Measurements from ENCODE around the gene DNPH1. TPM values are rescaled to one million over a fixed set of nuclear protein-coding genes. Genes with fewer than 3 reads are reported as not detected.

Gene DNPH1
- total RNA-seq, 1 experiment from 2014 or later = 43.5 TPM

- Histone ChIP-seq H3K27ac (no peak overlapping the region), H3K36me3 (ENCODE audit: low read depth) (no peaks in the 10 kb centered on the region), H3F3A (ENCODE audit: insufficient read depth, low read depth) (no peaks in the 10 kb centered on the region), H3K4me3 (no peak overlapping the region), H4K20me1 (ENCODE audit: insufficient read depth) (no peaks in the 10 kb centered on the region), H3K4me2 (no peak overlapping the region), H2AFZ (no peak overlapping the region), H3K9me2 (ENCODE audit: insufficient read depth) (no peaks in the 10 kb centered on the region), H3K79me2 (ENCODE audit: low read depth) (no peaks in the 10 kb centered on the region), H3K4me1 (replicated peaks; ENCODE audit: insufficient read depth) (no peaks in the 10 kb centered on the region), H3K9me3 (ENCODE audit: insufficient read depth, low read depth) (no peaks in the 10 kb centered on the region), H3K27me3 (ENCODE audit: insufficient read depth, low read depth) (no peaks in the 10 kb centered on the region)
- ChIA-PET CTCF (no interaction called here), POLR2A (ENCODE audit: unreplicated experiment) (interaction anchor here (0.7 kb wide), 1 partner anchor 85 kb away, joined by 8 read pairs; no protein-coding TSS in a partner anchor)
- no peak for DNase-seq
- BruUV-seq (replicated peaks) = no TSS peak
- no peak for TF ChIP-seq EZH2 (IDR thresholded peaks at IDR 0.05; ENCODE audit: low read depth)
- TF ChIP-seq, protein P1, sequence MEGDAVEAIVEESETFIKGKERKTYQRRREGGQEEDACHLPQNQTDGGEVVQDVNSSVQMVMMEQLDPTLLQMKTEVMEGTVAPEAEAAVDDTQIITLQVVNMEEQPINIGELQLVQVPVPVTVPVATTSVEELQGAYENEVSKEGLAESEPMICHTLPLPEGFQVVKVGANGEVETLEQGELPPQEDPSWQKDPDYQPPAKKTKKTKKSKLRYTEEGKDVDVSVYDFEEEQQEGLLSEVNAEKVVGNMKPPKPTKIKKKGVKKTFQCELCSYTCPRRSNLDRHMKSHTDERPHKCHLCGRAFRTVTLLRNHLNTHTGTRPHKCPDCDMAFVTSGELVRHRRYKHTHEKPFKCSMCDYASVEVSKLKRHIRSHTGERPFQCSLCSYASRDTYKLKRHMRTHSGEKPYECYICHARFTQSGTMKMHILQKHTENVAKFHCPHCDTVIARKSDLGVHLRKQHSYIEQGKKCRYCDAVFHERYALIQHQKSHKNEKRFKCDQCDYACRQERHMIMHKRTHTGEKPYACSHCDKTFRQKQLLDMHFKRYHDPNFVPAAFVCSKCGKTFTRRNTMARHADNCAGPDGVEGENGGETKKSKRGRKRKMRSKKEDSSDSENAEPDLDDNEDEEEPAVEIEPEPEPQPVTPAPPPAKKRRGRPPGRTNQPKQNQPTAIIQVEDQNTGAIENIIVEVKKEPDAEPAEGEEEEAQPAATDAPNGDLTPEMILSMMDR (conservative IDR thresholded peaks at IDR 0.05) = no peak
- intact Hi-C loops (cut with micrococcal nuclease; ENCODE audit: unreplicated experiment) = no loop called here
These were observed 32.9 kb downstream of the DNPH1 start for GRCh38 chr6:43196337-43196736.

GRCh38 chr6:43193929-43194328 lies 35.4 kb downstream of the DNPH1 start:
- H3K9me2 ChIP-seq (ENCODE audit: insufficient read depth) = no peaks in the 10 kb centered on the region
- H3K4me2 ChIP-seq = no peak overlapping the region
- ChIA-PET CTCF (interaction anchor here (0.6 kb wide), 1 partner anchor 316 kb away, joined by 4 read pairs; the partner anchor contains the start of gene LRRC73), POLR2A (ENCODE audit: unreplicated experiment) (interaction anchor here (0.7 kb wide), 1 partner anchor 210 kb away, joined by 5 read pairs; the partner anchor contains the start of gene PPP2R5D)
- TF ChIP-seq, protein P1 (conservative IDR thresholded peaks at IDR 0.05) = no peak
- no peak for TF ChIP-seq EZH2 (IDR thresholded peaks at IDR 0.05; ENCODE audit: low read depth)
- no peak overlapping the region for H2AFZ ChIP-seq
- no peaks in the 10 kb centered on the region for H3K9me3 ChIP-seq (ENCODE audit: insufficient read depth, low read depth)
- no peaks in the 10 kb centered on the region for H3K79me2 ChIP-seq (ENCODE audit: low read depth)
- H3K4me3 ChIP-seq = no peak overlapping the region
- no peak for DNase-seq
- 0 out of 2 replicates have a peak, but pooled peaks cover 4% of the 10 kb centered on the region for H3F3A ChIP-seq (ENCODE audit: insufficient read depth, low read depth)
- intact Hi-C loops (cut with micrococcal nuclease; ENCODE audit: unreplicated experiment) = no loop called here
- peaks cover 6% of the 10 kb centered on the region; the same call in 1 of the 2 replicates for H3K36me3 ChIP-seq (ENCODE audit: low read depth)
- no TSS peak for BruUV-seq (replicated peaks)
- H4K20me1 ChIP-seq (ENCODE audit: insufficient read depth) = no peaks in the 10 kb centered on the region
- H3K27me3 ChIP-seq (ENCODE audit: insufficient read depth, low read depth) = no peaks in the 10 kb centered on the region
- H3K4me1 ChIP-seq (replicated peaks; ENCODE audit: insufficient read depth) = no peaks in the 10 kb centered on the region
- no peak overlapping the region for H3K27ac ChIP-seq

GRCh38 chr6:43192911-43193310 lies 36.4 kb downstream of the DNPH1 start:
- Histone ChIP-seq H3K79me2 (ENCODE audit: low read depth) (no peaks in the 10 kb centered on the region), H3K27me3 (ENCODE audit: insufficient read depth, low read depth) (no peaks in the 10 kb centered on the region), H3K9me3 (ENCODE audit: insufficient read depth, low read depth) (no peaks in the 10 kb centered on the region), H3K4me2 (no peak overlapping the region), H3K27ac (no peak overlapping the region), H2AFZ (no peak overlapping the region), H3K4me3 (no peak overlapping the region), H3F3A (ENCODE audit: insufficient read depth, low read depth) (peaks cover 12% of the 10 kb centered on the region; the same call in 1 of the 2 replicates), H3K9me2 (ENCODE audit: insufficient read depth) (no peaks in the 10 kb centered on the region), H4K20me1 (ENCODE audit: insufficient read depth) (no peaks in the 10 kb centered on the region), H3K4me1 (replicated peaks; ENCODE audit: insufficient read depth) (no peaks in the 10 kb centered on the region), H3K36me3 (ENCODE audit: low read depth) (peaks cover 6% of the 10 kb centered on the region; the same call in 1 of the 2 replicates)
- no peak for TF ChIP-seq EZH2 (IDR thresholded peaks at IDR 0.05; ENCODE audit: low read depth)
- TF ChIP-seq, protein P1 (conservative IDR thresholded peaks at IDR 0.05) = no peak
- no peak for DNase-seq
- ChIA-PET POLR2A (ENCODE audit: unreplicated experiment) (no interaction called here), CTCF (no interaction called here)
- intact Hi-C loops (cut with micrococcal nuclease; ENCODE audit: unreplicated experiment) = no loop called here
- no TSS peak for BruUV-seq (replicated peaks)

Data from PC-9 (cell line).